Measurements from ENCODE around the gene LRMDA. TPM values are rescaled to one million over a fixed set of nuclear protein-coding genes. Genes with fewer than 3 reads are reported as not detected.

The LRMDA gene
- total RNA-seq, 3 donors from 2014 or later = 8.3 to 17.1 (median 11.1) TPM

DNA sequence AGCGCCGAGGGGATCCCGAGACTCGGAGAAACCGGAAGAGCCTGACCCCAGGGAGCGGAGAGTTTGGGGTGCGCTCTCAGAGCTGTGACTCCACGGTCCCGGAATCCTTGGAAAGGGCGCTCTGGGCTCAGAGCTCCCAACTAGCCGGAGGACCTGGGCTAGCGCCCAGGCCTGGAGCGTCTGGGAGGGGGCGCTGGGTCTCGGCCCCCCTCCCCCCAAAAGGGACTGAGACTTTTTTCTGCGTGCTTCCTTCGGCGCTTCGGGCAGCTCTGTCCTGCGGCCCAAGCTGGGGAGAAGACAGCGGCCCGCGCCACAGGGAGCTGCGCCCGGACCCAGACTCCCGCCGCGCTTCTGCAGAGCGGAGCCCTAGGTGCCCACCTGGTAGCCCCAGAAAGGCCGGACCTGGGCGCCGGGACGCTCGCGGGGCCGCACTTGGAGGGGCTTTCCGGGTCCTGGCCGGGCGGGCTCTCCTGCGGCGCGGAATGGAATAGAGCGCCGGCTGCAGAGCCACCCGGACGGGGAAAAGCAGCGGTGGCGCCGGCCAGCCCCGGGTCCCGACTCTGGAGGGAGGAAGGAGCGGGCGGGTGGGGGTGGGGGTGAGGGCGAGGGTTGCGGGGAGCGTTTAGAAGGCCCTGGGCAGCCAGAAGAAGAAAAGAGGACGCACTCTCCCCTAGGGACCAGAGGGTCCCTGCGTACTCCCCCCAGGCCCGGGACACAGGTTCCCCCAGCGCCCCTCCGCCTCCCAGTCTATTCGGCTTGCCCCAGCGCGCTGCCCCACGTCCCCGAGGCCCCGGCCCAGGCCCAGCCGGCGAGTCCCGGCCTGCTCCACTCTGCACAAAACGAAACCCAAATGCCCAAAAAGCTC is 34.6 kb upstream of the LRMDA start:
- Histone ChIP-seq H3K27ac (peak overlapping the region; percentile 91 to 94), H3K4me3 (peak overlapping the region; percentile 66 to 82 (median 80)), H3K4me1 (peaks cover 0 to 2% of the 10 kb centered on the region in 2 donors), H3K9me3 (no peaks in the 10 kb centered on the region), H3K36me3 (no peaks in the 10 kb centered on the region), H3K27me3 (peaks cover 0 to 8% of the 10 kb centered on the region in 2 donors)
- intact Hi-C loops (cut with DNase I; ENCODE audit: low total_unique reads) = loop anchor here (5.0 kb wide), 1 partner anchor 635 kb away; no protein-coding TSS in a partner anchor
- DNase-seq (ENCODE audit: low spot score in 2 of 2) = no peak
- TF ChIP-seq POLR2A (IDR thresholded peaks at IDR 0.05) = no peak
- TF ChIP-seq, protein P1, sequence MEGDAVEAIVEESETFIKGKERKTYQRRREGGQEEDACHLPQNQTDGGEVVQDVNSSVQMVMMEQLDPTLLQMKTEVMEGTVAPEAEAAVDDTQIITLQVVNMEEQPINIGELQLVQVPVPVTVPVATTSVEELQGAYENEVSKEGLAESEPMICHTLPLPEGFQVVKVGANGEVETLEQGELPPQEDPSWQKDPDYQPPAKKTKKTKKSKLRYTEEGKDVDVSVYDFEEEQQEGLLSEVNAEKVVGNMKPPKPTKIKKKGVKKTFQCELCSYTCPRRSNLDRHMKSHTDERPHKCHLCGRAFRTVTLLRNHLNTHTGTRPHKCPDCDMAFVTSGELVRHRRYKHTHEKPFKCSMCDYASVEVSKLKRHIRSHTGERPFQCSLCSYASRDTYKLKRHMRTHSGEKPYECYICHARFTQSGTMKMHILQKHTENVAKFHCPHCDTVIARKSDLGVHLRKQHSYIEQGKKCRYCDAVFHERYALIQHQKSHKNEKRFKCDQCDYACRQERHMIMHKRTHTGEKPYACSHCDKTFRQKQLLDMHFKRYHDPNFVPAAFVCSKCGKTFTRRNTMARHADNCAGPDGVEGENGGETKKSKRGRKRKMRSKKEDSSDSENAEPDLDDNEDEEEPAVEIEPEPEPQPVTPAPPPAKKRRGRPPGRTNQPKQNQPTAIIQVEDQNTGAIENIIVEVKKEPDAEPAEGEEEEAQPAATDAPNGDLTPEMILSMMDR (IDR thresholded peaks at IDR 0.05) = no peak
- TF ChIP-seq POLR2AphosphoS5 (IDR thresholded peaks at IDR 0.05) = no peak

DNA sequence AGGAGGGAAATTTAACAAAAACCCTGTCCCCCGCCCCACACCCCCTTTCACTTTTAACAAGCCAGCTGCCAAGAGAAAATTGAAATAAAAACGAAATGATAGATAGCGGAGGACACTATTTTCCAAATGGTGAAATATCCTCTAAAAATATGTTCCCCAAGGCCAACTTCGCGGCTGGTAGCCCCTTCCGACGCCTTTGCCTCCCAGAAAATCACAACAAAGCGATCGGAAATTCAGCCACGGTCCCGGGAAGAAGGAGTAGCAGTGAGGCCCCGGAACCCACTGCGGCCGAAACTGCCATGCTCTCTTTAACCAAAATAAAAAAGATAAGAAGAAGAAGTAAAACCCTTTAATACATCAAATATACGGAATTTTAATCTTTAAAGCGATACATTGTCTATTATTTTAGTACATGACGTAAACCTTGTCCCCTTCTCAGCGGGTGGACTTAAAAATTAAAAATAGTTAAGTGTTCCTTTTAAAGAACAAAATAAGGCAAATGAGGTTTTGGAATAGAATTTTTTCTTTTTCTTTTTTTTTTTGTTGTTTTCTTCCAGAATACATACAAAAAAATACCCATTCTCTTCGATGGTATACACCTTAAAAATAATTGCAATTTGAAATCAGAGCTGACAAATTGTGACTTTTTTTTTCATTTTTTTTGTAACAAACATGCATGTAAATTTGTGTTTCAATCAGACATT is 33.8 kb upstream of the LRMDA start:
- peaks cover 0 to 2% of the 10 kb centered on the region in 2 donors for H3K4me1 ChIP-seq
- DNase-seq (ENCODE audit: low spot score in 2 of 2) = no peak
- no peak for TF ChIP-seq POLR2AphosphoS5 (IDR thresholded peaks at IDR 0.05)
- TF ChIP-seq, protein P1 (IDR thresholded peaks at IDR 0.05) = no peak
- TF ChIP-seq POLR2A (IDR thresholded peaks at IDR 0.05) = no peak
- H3K36me3 ChIP-seq = no peaks in the 10 kb centered on the region
- peak overlapping the region; percentile 66 to 82 (median 80) for H3K4me3 ChIP-seq
- no peaks in the 10 kb centered on the region for H3K9me3 ChIP-seq
- H3K27me3 ChIP-seq = peaks cover 0 to 8% of the 10 kb centered on the region in 2 donors
- intact Hi-C loops (cut with DNase I; ENCODE audit: low total_unique reads) = loop anchor here (5.0 kb wide), 1 partner anchor 635 kb away; no protein-coding TSS in a partner anchor
- H3K27ac ChIP-seq = peak overlapping the region; percentile 91 to 94

DNA sequence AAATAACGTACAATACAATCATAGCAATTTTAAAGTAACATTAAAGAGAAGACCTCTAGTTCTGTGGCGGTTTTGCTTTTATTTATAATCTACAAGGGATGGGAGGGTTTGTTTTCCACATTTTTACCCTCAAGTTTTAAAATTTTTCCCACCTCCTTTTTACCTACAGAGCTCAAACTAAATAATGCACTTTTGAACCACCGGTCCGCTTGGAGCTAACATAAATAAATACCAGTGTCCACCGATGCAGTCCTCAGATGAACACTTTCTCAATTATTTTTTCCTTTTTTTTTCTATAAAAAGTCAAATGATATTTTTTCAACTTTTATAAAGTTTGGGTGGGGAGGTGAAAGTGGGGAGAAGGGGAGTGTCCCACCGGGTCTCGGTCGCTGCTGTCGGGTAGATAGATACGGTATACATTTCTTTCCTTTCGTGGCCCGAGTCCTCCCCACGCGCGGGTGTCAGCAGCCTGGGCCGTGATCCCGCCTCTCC is 33.2 kb upstream of the LRMDA start:
- Histone ChIP-seq H3K27ac (peak overlapping the region; percentile 94), H3K9me3 (no peaks in the 10 kb centered on the region), H3K27me3 (peaks cover 0 to 8% of the 10 kb centered on the region in 2 donors), H3K4me1 (peaks cover 0 to 2% of the 10 kb centered on the region in 2 donors), H3K36me3 (no peaks in the 10 kb centered on the region), H3K4me3 (peak overlapping the region; percentile 80 to 82 (median 81))
- intact Hi-C loops (cut with DNase I; ENCODE audit: low total_unique reads) = loop anchor here (5.0 kb wide), 1 partner anchor 634 kb away; no protein-coding TSS in a partner anchor
- TF ChIP-seq POLR2A (IDR thresholded peaks at IDR 0.05) (no peak), POLR2AphosphoS5 (IDR thresholded peaks at IDR 0.05) (no peak)
- TF ChIP-seq, protein P1 (IDR thresholded peaks at IDR 0.05) = no peak
- DNase-seq (ENCODE audit: low spot score in 2 of 2) = no peak

DNA sequence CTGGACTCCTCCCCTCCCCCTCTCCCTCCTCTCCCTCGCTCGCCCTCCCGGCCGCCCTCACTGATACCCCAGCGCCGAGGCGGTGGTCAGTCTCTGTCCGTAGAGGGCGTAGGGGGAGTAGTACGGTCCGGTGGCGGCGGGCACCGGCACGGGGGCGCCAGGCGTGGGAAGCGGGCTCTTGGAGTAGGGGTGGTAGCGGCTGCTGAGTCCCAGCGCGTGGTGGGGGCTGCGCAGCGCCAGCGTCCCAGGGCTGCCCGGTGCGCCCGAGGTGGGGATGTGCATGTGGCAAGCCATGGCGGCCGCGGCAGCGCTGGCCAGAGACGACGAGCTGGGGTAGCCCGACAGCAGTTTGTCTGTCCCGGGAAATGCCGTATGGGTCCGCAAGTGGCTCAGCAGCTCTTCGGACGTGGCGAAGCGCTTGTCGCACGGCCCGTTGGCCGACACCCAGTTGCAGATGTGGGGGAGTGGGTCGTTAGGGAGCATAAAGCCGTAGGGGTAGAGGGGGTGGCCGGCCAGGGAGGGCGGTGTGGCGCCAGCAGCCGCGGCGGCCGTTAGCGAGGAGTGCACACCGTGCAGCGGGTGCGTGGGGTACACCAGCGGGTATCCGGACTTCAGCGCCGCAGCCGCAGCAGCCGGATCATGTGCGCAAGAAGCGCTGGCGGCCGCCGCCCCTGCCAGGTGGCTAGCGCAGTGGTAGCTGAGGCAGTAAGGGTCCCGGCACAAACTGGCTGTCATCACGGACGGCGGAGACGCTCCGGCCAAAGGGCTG is 32.5 kb upstream of the LRMDA start:
- DNase-seq (ENCODE audit: low spot score in 2 of 2) = no peak
- Histone ChIP-seq H3K27ac (peak overlapping the region; percentile 94), H3K27me3 (peaks cover 0 to 8% of the 10 kb centered on the region in 2 donors), H3K9me3 (no peaks in the 10 kb centered on the region), H3K4me3 (peak overlapping the region; percentile 80 to 82 (median 81)), H3K36me3 (no peaks in the 10 kb centered on the region), H3K4me1 (peaks cover 0 to 2% of the 10 kb centered on the region in 2 donors)
- intact Hi-C loops (cut with DNase I; ENCODE audit: low total_unique reads) = loop anchor here (5.0 kb wide), 1 partner anchor 633 kb away; no protein-coding TSS in a partner anchor
- TF ChIP-seq POLR2AphosphoS5 (IDR thresholded peaks at IDR 0.05) (no peak), POLR2A (IDR thresholded peaks at IDR 0.05) (no peak)
- TF ChIP-seq, protein P1 (IDR thresholded peaks at IDR 0.05) = no peak
